Panc1 (cell line): ENCODE measurements around the gene S100A2.

Experiments used
- CTCF ChIP-seq: fragments of 450-650 bp; IDR thresholded peaks from 2 replicates; pipeline ENCODE4 v1.5.1; 2017; ENCODE audit warnings: mild to moderate bottlenecking
- POLR2AphosphoS5 ChIP-seq: IDR thresholded peaks from 2 replicates; pipeline ENCODE4 v1.6.1; 2012; ENCODE audit warnings: mild to moderate bottlenecking, low read depth, low read length, moderate library complexity
- SIN3A ChIP-seq: IDR thresholded peaks from 2 replicates; pipeline ENCODE4 v1.6.1; 2012; ENCODE audit warnings: low read depth, mild to moderate bottlenecking, low read length, moderate library complexity, borderline replicate concordance; ENCODE audit not compliant: insufficient read depth
- TCF7L2 ChIP-seq: IDR thresholded peaks from 2 replicates; pipeline ENCODE4 v1.6.1; 2011; ENCODE audit warnings: mild to moderate bottlenecking, low read depth, low read length, inconsistent platforms
- TF ChIP-seq, protein P1 (sequence below), 2 experiments: IDR thresholded peaks; 2 replicates each; pipeline ENCODE4 v1.6.1; 2011 to 2012; ENCODE audit warnings: low read depth in 2 of 2, control low read depth in 1 of 2, low read length in 1 of 2, mild to moderate bottlenecking in 1 of 2, moderate library complexity in 1 of 2; ENCODE audit not compliant: insufficient read depth in 1 of 2

- TF ChIP-seq CTCF (peak; percentile 96), POLR2AphosphoS5 (peak; percentile 52; the same call in 1 of the 2 replicates), SIN3A (peak; percentile 67; the same call in 1 of the 2 replicates), TCF7L2 (peak; percentile 75; the same call in 1 of the 2 replicates)
- TF ChIP-seq, protein P1, sequence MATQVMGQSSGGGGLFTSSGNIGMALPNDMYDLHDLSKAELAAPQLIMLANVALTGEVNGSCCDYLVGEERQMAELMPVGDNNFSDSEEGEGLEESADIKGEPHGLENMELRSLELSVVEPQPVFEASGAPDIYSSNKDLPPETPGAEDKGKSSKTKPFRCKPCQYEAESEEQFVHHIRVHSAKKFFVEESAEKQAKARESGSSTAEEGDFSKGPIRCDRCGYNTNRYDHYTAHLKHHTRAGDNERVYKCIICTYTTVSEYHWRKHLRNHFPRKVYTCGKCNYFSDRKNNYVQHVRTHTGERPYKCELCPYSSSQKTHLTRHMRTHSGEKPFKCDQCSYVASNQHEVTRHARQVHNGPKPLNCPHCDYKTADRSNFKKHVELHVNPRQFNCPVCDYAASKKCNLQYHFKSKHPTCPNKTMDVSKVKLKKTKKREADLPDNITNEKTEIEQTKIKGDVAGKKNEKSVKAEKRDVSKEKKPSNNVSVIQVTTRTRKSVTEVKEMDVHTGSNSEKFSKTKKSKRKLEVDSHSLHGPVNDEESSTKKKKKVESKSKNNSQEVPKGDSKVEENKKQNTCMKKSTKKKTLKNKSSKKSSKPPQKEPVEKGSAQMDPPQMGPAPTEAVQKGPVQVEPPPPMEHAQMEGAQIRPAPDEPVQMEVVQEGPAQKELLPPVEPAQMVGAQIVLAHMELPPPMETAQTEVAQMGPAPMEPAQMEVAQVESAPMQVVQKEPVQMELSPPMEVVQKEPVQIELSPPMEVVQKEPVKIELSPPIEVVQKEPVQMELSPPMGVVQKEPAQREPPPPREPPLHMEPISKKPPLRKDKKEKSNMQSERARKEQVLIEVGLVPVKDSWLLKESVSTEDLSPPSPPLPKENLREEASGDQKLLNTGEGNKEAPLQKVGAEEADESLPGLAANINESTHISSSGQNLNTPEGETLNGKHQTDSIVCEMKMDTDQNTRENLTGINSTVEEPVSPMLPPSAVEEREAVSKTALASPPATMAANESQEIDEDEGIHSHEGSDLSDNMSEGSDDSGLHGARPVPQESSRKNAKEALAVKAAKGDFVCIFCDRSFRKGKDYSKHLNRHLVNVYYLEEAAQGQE (IDR thresholded peaks at IDR 0.05; ENCODE audit: insufficient read depth in 1 of 2, low read depth in 2 of 2, low read length in 1 of 2), result 0 out of 4 replicates have a peak, but pooled peaks of 1 of the 2 experiments have one; percentile 40
Measured at GRCh38 chr1:153532769-153533599, 32.7 kb downstream of the S100A2 start.
